Skin epidermis (tissue), 12 donors: ENCODE measurements around the gene PTPN14.

Experiments used
- H3K27ac ChIP-seq, 21 experiments: fragments of 200-600 bp; sonication (generic) in 11 of 21; one replicate each; pipeline ENCODE4 v1.5.0; 2020; ENCODE audit warnings: mild to moderate bottlenecking in 3 of 21, inconsistent platforms in 2 of 21, moderate library complexity in 2 of 21
- H3K4me3 ChIP-seq, 7 experiments: fragments of 200-600 bp; sonication (generic) in 2 of 7; one replicate each; pipeline ENCODE4 v1.5.0; 2020; ENCODE audit warnings: inconsistent platforms in 2 of 7, mild to moderate bottlenecking in 2 of 7, moderate library complexity in 1 of 7

Gene PTPN14

GRCh38 chr1:214332946-214333798 lies 218.2 kb downstream of the PTPN14 start:
- peak overlapping the region in 11 of 21 experiments; percentile 1 to 75 (median 27) for H3K27ac ChIP-seq
- no peak overlapping the region for H3K4me3 ChIP-seq

GRCh38 chr1:214331827-214332423 lies 219.5 kb downstream of the PTPN14 start:
- Histone ChIP-seq H3K27ac (peak overlapping the region in 2 of 21 experiments; percentile 60 to 74), H3K4me3 (no peak overlapping the region)

GRCh38 chr1:214331180-214331579 lies 220.2 kb downstream of the PTPN14 start:
- H3K4me3 ChIP-seq, result no peak overlapping the region
- peak overlapping the region in 7 of 21 experiments; percentile 6 to 74 (median 51) for H3K27ac ChIP-seq

GRCh38 chr1:214330715-214331114 lies 220.7 kb downstream of the PTPN14 start:
- H3K4me3 ChIP-seq, result no peak overlapping the region
- peak overlapping the region in 10 of 21 experiments; percentile 4 to 74 (median 34) for H3K27ac ChIP-seq

GRCh38 chr1:214330222-214330621 lies 221.2 kb downstream of the PTPN14 start:
- Histone ChIP-seq H3K4me3 (peak overlapping the region in 1 of 7 experiments; percentile 3), H3K27ac (peak overlapping the region in 8 of 21 experiments; percentile 4 to 74 (median 41))

GRCh38 chr1:214329470-214330220 lies 221.8 kb downstream of the PTPN14 start:
- H3K4me3 ChIP-seq, result peak overlapping the region in 1 of 7 experiments; percentile 3
- H3K27ac ChIP-seq, result peak overlapping the region in 4 of 21 experiments; percentile 9 to 74 (median 41)

- Histone ChIP-seq H3K4me3 (no peak overlapping the region), H3K27ac (peak overlapping the region in 2 of 21 experiments; percentile 5 to 51)
Measured at GRCh38 chr1:214328770-214329469, 222.5 kb downstream of the PTPN14 start.

GRCh38 chr1:214327514-214327913 lies 223.9 kb downstream of the PTPN14 start:
- H3K27ac ChIP-seq, result no peak overlapping the region
- no peak overlapping the region for H3K4me3 ChIP-seq

GRCh38 chr1:214326406-214326805 lies 225.0 kb downstream of the PTPN14 start:
- Histone ChIP-seq H3K4me3 (no peak overlapping the region), H3K27ac (no peak overlapping the region)

GRCh38 chr1:214324896-214325800 lies 226.3 kb downstream of the PTPN14 start:
- no peak overlapping the region for H3K27ac ChIP-seq
- no peak overlapping the region for H3K4me3 ChIP-seq

- no peak overlapping the region for H3K27ac ChIP-seq
- H3K4me3 ChIP-seq, result no peak overlapping the region
Measured at GRCh38 chr1:214321705-214322453, 229.5 kb downstream of the PTPN14 start.

GRCh38 chr1:214319938-214320337 lies 231.5 kb downstream of the PTPN14 start:
- Histone ChIP-seq H3K27ac (no peak overlapping the region), H3K4me3 (no peak overlapping the region)

GRCh38 chr1:214318956-214319736 lies 232.3 kb downstream of the PTPN14 start:
- H3K27ac ChIP-seq, result no peak overlapping the region

GRCh38 chr1:214318356-214318755 lies 233.0 kb downstream of the PTPN14 start:
- no peak overlapping the region for H3K27ac ChIP-seq

More at GRCh38 chr1:214318956-214319736, 232.3 kb downstream of the PTPN14 start:
- no peak overlapping the region for H3K4me3 ChIP-seq

GRCh38 chr1:214317734-214318133 lies 233.7 kb downstream of the PTPN14 start:
- H3K27ac ChIP-seq, result no peak overlapping the region

More at GRCh38 chr1:214318356-214318755, 233.0 kb downstream of the PTPN14 start:
- H3K4me3 ChIP-seq, result no peak overlapping the region

GRCh38 chr1:214317300-214317699 lies 234.1 kb downstream of the PTPN14 start:
- H3K4me3 ChIP-seq, result no peak overlapping the region
- H3K27ac ChIP-seq, result no peak overlapping the region

More at GRCh38 chr1:214317734-214318133, 233.7 kb downstream of the PTPN14 start:
- no peak overlapping the region for H3K4me3 ChIP-seq

GRCh38 chr1:214316593-214316992 lies 234.8 kb downstream of the PTPN14 start:
- no peak overlapping the region for H3K27ac ChIP-seq
- H3K4me3 ChIP-seq, result no peak overlapping the region
